ENCODE measurements around the gene GARIN5B. TPM values are rescaled to one million over a fixed set of nuclear protein-coding genes. Genes with fewer than 3 reads are reported as not detected.

The GARIN5B gene
- total and polyA plus RNA-seq, 2 experiments from 2014 or later: not detected

DNA sequence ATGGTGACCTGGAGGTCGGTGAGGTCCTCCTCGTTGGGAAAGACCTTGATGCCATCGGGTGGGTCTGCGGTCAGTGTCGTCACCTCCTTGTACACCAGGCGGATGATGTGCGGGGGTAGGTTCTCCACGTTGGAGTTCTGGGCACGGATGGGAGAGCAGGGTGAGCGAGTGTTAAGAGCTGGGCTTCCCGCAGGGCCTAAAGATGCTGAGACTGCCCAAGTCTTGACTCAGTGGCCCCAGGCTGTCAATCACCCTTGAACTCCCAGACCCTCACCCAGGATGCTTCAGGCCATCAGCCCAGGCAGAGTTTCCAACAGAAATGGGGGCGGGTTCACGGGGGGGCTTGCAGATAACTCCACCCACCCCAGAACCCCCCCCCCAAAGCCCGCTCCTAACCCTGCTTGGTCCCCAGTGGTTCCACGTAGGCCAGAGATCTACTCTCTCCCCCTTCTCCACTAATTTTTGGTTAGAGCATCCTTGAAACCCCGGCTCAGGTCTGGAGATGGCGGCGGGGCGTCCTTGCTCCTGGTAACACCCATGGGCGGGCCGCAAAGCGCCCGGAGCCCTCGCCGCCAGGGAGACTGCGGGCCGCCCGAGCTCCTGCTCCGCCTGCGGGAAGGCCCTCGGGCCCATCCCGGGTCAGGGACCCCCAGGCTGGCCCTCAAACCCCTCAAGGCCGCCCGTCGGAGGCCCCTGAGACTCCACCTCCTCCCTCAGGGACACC is 43.9 kb upstream of the GARIN5B start:
- Mint-ChIP-seq H3K27ac (peak overlapping the region; percentile 56; the same call in 1 of the 2 replicates), H3K27me3 (ENCODE audit: insufficient read depth, low read depth, poor library complexity) (peaks cover 23% of the 10 kb centered on the region), H3K4me1 (peaks cover 28% of the 10 kb centered on the region), H3K4me3 (peak overlapping the region; percentile 91), H3K36me3 (ENCODE audit: low read depth) (peaks cover 75% of the 10 kb centered on the region), H3K9me3 (peaks cover 30% of the 10 kb centered on the region)
- ATAC-seq: no peak
- H3K9me2 ChIP-seq (ENCODE audit: insufficient read depth): peaks cover 8% of the 10 kb centered on the region
- H3K27ac ChIP-seq (ENCODE audit: low read depth): peak overlapping the region; percentile 97; the same call in 1 of the 2 replicates
- H3K27me3 ChIP-seq (ENCODE audit: insufficient read depth): no peaks in the 10 kb centered on the region
- peaks cover 52% of the 10 kb centered on the region for H4K20me1 ChIP-seq (replicated peaks; ENCODE audit: insufficient read depth)
- no peak for DNase-seq (ENCODE audit: low spot score)
- H3K36me3 ChIP-seq (ENCODE audit: insufficient read depth): peaks cover 43% of the 10 kb centered on the region
- H2AFZ ChIP-seq: no peak overlapping the region
- H3K4me1 ChIP-seq (ENCODE audit: insufficient read depth): peaks cover 21% of the 10 kb centered on the region
- peak overlapping the region; percentile 93 for H3K4me2 ChIP-seq
- TF ChIP-seq NANOG (IDR thresholded peaks at IDR 0.05; ENCODE audit: borderline replicate concordance) (no peak), STAT1 (IDR thresholded peaks at IDR 0.05; ENCODE audit: unreplicated experiment) (no peak), ZNF462 (CRISPR knock-in tag; IDR thresholded peaks at IDR 0.05) (no peak)
- TF ChIP-seq, protein P1, sequence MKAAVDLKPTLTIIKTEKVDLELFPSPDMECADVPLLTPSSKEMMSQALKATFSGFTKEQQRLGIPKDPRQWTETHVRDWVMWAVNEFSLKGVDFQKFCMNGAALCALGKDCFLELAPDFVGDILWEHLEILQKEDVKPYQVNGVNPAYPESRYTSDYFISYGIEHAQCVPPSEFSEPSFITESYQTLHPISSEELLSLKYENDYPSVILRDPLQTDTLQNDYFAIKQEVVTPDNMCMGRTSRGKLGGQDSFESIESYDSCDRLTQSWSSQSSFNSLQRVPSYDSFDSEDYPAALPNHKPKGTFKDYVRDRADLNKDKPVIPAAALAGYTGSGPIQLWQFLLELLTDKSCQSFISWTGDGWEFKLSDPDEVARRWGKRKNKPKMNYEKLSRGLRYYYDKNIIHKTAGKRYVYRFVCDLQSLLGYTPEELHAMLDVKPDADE (IDR thresholded peaks at IDR 0.05): no peak
- peak overlapping the region; percentile 94 for H3K4me3 ChIP-seq
- peaks cover 44% of the 10 kb centered on the region for H3K79me2 ChIP-seq (replicated peaks; ENCODE audit: insufficient read depth)
- peaks cover 48% of the 10 kb centered on the region for H3F3A ChIP-seq (replicated peaks; ENCODE audit: low read depth)
